GM19395 (cell line): Measurements from ENCODE around the gene NFIA.

Source experiments
- ATAC-seq: cut with Tn5 transposase; IDR thresholded peaks from one replicate; pipeline ENCODE4 v1.9.1; 2021; ENCODE audit warnings: mild to moderate bottlenecking, moderate library complexity; ENCODE audit not compliant: unreplicated experiment

The NFIA gene

DNA sequence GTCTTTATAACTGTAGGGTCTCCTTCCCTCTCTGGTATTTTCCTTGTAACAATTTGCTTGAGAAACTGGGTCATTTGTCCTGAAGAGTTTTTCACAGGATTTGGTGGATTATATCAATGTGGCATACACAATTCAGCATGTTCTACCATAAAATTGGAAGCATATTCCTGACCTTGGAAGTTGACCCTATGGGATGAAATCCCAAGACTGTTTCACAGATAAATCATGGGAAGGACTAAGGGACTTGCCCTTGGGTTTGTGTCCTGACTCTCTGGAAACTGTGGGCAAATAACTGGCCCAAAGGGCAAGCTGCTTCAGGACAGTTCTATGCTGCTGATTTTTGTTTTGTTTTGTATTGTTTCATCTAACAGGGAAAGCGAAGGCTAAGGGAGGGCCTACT, 387.0 kb downstream of the NFIA start:
- ATAC-seq: no peak

DNA sequence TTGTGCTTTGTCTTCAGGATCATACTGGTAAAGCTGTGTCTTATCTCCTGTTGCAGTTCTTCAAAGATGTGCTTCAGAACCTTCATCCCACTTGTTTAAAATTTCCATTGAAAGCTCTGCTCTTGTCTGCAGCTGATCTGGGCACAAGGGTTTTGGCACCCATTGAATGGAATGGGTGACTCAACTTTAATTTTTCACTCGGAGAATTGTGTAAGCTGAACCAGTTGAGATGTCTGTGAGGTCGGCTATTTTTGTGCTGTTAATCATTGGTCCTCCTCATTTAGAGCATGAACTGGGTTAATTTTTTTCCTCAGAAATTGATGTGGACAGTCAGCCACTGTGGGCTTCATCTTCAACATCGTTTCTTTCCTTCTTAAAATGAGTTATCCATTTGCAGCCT, 390.5 kb downstream of the NFIA start:
- no peak for ATAC-seq

DNA sequence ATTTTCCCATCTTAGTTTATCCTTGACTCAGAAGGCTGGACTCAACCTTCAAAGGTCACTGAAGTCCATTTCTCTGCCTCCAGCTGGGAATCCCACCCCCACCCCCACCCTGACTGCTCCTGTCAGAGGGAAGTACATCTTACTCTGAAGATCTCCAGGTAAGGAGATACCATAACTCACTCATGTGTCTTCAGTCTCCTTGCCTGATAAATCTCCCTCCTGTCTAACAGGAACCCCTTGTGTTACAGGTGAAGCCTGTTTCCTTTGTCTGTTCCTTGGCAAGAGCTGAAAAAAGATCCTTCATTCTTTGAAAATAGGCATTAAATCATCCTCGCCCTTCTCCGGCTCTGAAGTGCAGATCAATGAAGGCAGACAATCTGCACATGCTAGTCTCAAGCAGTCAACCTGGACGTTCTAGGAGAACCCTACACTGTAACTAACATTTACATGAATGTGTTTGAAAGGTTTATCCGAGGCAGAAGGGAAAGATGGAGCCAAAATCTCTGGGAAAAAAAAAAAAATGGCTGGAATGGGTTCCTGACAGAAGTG, 392.0 kb downstream of the NFIA start:
- ATAC-seq: no peak

DNA sequence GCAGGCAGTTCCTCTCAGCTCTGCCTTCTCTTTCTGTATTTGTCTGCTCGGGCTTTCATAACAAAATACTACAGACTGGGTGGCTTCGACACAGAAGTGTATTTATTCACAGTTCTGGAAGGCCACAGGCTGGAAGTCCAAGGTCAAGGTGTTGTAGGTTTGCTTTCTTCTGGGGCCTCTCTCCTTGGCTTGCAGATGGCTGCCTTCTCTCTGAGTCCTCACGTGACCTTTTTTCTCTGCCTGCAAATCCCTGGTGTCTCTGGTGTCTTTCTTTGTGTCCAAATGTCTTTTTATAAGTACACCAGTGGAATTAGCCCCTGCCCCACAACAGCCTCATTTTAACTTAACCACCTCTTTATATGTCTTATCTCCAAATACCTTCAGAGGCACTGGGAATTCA, 392.6 kb downstream of the NFIA start:
- no peak for ATAC-seq

DNA sequence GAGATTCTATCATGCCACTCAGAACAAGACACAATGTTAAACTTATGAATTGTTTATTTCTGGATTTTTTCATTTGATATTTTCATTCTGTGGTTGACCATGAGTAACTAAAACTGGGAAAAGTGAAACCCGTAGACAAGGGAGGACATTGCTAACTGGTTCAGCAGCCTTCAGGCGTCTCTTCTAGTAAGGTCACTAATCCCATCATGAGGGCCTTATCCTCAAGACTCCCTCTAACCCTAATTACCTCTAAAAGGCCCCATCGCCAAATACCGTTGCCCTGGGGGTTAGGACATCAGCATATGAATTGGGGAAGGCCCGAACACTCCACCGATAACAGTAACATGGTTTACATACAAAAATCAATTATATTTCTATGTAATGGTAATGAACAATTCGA, 394.9 kb downstream of the NFIA start:
- ATAC-seq: no peak

DNA sequence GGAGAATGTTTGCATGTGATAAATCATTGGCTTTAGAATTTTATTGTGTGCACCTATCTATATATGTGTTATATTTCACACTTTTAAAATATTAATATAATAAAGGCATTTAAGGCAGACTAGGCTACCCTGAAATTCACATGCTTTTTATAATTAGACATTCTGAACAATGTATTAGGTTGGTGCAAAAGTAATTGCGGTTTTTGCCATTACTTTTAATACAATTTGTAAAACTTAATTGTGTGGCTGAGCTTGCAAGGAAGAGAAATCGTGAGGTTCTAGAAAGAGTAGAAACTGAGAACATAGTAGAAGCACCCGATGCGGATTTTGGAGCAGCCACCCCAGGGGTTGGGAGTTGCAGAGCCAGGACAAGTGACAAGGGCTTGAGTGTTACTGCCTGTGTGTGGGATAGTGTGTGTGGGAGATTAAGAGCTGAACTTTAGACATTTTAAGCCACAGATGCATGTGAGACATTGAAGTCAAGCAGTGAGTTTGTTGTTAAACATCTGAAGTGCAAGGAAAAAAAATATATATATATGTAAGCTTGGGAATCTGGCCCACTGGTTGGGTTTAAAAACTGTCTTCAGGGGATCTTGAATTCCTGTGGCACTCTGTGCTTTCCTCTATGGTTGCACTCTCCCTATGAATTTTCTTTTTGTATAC, 398.0 kb downstream of the NFIA start:
- ATAC-seq: no peak

DNA sequence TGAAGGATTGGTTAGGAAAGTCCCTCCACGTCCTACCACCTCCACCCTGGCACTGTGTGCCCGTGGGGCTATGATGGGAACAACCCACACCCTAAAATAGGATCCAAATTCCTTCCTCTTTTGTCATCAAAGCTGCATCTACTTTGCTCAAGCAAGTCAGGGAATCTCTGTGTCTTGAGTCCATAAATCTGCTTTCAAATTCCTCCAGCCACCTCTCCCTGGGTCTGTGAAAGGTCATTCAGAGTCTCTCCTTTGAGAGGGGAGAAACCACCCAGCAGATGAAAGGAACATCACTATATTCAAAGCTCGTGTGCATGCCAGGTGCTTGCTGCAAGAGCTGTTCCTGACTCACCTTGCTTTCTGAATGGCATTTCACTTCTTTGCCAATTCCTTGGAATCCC, 399.0 kb downstream of the NFIA start:
- ATAC-seq: no peak

DNA sequence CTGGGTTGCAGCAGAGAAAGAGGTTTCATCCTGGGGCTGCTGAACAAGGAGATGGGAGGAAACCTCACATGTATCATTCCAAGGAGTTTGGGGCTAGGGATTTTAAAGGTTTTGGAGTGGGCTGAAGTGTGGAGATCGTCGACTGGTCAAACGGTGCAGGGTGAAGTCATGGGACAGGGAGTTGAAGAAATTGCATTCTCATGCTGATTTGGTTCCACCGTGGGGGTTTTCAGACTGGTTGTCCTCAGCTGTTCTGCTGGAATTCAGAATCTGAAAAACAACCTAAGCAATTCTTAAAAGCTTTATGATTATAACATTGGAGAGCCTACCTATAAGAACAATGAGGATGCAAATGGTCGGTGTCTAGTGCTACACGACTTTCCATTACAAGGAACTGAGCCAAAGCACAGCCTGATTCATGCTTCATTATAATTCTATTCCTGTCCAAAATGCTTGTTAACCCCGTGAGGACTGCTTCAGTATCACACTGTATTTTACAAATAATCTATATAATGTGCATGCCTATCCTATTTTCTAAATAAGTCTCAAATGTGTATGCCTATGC, 399.9 kb downstream of the NFIA start:
- no peak for ATAC-seq

DNA sequence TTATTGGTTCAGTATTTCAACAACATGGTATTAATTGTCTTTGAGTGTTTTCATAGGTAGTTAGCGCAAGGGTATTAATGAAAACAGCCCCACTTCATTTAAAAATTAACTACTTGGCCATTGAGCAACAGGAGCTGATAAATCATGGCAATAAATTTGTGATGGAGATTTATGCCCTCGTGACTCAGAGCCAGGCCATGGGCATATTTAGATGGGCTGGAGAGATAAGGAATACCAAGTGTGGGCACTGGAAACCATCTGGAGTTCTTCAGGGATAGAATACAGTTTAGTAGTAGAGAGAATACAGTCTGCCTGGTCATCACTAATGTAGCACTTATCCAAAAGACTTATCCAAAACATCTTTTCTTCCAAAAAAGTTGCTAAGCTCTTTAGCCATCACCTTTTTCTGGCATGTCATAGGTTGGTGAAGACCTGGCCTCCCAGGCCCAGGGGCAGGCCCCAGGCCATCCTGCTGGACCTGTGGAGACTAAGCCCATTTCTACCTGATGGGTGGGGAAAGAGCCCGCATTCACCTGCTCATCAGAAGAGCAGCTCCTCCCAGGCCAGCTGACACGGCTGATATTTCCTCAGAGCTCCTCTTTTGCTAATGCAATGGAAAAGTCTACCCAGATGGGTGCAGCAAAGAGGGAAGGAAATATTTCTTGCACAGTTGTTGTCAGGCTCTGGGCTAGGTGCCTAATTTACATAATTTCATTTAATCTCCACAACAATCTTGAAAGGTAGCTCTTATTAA, 404.6 kb downstream of the NFIA start:
- no peak for ATAC-seq

DNA sequence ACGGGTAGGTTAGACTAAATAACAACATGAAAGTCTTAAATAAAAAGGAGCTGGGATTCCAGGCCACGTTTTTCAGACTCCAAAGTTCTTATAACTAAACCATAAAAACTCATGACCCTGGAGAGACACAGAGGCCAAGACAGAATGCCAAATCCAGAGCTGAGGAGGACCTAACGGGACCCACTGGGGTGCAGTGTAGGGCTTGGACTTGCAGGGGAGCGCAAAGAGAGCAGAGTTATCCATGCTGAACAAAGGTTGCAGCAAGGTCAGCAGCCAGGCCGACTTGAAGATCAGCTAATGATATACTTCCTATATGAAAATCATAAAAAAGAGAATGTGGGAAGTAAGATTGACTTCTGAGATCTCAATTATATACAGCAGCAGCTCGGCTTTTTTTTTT, 405.4 kb downstream of the NFIA start:
- no peak for ATAC-seq

DNA sequence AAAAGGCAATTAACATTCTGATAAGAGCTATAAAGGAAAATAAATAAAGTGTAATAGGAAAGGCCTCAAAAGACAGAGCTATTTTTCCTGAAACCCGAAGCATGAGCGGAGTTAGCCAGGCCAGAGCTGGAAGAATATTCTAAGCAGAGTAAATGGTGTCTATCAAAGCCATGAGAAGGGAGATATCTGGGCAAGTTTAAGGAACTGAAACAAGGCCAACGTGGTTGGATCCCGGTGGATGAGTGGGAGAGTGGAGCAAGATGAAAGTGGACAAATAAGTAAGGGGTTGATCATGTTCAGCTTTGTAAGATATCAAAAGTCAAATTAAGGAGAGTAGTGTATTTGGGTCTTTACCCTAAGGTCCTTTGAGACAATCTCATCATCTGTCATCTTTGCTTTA, 408.6 kb downstream of the NFIA start:
- ATAC-seq: no peak

DNA sequence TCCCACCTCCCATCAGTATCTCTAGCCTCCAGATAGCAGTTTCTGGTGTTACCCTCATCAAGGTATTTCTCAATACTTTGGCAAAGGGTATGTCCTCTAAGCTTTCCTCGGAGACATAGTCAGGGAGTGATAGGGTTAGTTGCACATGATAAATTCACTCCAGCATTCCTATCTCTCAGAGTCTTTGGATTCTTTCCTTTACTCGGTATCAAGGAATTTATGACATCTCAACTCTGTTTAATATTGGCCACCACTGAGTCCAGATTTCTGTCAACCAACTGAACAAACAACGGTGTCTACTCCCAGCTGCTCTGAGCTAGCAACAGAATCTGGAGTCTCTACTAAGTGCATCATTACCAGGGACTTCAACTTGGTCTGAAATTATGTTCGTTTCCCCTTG, 409.1 kb downstream of the NFIA start:
- no peak for ATAC-seq

DNA sequence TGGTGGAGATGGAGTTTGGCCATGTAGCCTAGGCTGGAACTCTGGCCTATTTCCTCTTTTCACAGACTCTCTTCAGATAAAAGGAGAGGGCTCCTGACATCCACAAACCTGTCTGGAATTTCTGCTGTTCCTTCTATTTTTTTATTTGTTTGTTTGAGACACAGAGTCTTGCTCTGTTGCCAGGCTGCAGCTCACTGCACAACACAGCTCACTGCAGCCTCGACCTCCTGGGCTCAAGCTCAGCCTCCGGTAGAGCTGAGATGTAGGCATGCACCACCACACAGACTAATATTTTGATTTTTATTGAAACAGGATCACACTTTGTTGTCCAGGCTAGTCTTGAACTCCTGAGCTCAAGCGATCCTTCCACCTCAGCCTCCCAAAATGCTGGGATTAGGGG, 411.6 kb downstream of the NFIA start:
- no peak for ATAC-seq

DNA sequence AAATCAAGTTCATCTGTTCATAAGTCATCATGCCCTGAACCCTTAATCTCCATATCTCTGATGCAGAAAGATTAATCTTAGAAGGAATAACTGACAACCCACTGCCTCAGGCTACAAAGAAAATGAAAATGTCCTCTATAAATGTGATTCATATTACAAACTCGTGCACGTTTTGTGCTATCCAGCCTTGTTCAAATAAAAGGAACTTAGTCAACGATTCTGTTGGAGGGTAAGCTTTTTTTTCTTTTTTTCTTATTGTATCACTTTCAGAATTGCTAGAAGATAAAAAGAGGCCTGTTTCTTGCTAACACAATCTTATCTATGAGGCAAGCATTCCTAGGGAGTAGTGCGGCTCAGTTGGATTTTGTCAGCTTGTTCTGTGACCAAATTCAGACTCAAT, 414.1 kb downstream of the NFIA start:
- ATAC-seq: no peak

DNA sequence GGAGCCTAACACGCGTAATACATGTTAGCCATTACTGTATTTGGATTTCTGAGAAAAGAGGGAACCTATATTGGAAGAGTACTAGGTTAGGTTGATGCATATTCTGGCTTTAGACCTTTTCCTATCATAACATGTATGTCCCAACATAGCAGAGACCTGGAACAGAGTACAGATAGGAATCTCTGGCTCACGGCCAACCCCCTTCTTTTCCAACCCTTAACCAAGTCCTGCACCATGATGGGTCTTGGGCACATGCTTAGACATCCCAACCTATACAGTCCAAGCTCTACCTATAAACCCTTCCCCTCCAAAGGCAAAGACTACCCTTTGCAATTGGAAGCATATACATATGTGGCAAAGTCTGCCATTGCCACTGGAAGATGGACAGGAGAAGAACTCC, 414.7 kb downstream of the NFIA start:
- no peak for ATAC-seq

DNA sequence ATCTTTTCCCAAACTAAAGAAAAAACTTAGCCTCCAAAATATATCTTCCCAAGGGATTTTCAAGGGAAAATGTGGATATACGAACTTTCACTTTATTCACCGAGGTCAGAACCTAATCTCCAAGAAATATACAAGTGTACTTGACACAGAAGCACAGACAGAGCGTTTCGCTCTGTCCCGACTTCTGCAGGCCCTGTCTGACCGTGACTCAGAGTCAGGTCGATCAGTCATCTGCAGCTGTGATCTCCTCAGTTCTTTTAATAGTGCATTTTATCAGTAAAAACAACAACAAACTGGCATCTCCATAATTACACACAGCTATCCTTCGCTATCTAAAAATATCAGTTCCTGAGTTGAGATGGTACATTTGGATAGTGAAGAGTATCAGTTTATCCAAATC, 416.0 kb downstream of the NFIA start:
- no peak for ATAC-seq

DNA sequence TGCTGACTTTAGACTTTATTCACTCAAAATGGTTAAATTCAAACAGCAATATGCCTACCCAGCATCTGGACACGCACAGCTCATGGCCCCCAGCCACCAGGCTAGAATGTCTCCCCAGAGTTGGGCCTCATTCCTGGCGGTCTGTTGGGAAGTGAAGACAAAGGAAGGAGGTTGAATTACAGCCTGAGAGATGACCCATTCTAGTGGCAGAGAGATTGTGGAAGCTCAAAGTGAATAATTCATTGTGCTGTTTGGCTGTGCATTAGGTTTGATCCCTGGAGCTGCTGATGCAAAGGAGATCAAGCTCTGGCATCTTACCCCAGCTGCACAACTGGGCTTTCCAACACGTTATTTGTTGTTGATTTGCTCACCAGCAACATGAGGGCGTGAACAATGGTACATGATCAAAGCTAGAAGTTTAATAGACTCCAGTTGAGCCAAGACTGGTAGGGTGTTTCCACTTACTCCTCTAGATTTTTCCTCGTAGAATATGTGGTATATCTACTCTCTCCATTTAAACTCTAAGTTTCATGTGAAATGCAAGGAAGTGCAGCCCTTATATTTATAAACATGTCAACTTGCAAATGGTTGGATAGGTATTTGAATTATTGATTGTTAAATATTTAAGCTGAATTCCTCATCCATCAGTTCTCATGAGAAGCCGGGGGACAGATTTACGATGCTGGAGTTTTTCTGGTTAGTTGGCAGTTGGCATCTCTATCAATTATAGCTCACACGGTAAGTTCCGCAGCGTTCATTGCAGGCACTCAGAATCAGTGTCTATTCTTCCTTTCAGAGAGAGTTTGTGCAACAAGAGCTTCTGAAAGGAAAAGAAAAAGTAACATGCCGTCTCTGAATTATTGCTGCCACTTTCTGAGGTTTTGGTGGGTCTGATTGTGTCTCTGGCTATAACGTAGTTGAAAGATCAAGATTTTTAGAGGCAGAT, 419.9 kb downstream of the NFIA start:
- ATAC-seq: no peak

DNA sequence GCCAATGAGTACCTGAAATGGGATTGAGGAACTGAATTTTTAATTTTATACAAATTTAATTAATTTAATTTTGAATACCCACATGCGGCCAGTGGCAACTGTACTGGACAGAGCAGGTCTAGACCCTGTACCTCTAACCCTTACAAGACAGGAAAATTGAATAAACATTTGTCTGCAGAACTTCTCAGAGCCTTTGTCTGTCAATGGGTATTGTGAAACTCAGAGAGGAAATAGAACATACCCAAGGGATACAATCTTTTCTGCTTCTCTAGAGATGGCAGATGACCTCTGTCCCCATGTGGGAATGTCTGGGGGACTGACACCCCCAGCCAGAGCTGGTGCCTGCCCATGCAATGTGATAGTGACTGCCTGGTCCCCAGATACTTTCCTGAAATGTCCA, 421.9 kb downstream of the NFIA start:
- no peak for ATAC-seq

DNA sequence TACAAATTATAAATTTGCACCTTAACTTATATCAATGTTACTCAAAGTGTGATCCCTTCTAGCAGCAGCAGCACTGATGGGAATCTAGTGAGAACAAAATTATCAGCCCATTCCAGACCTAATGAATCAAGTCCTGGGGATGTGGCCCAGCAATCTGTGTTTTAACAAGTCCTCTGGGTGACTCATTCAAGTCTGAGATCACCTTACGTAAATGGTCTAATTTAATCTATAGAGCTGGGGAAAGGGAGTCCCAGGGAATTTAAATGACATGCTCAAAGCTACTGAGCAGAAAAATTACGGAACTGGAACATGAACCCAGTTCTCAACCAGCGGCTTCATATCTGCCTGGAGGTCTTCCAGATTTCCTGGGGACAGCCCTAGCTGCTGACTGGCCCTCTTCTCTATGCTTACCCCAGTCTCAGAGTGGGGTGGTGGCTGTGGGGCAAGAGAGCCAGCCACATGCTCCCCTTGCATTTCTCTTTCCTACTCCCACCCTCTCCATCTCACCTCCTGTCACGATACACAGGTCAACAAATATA, 422.6 kb downstream of the NFIA start:
- no peak for ATAC-seq

DNA sequence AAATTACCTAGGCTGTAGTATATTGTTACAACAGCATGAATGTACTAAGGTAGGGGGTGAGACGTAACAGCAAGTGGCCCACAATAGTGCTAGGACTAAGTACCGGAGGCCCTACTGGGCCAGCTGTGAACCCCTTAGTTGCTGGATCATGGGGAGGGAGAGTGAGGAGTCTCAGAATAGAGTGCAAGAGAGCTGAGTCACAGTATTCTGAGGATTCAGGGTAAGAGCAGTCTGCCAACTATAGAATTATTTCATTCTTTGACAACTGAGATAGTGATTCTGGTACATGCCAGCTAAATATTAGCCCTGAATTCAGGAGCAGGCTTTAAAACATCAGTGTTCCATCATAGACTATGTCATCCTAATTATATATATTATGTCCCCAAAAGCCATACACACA, 423.9 kb downstream of the NFIA start:
- ATAC-seq: no peak

DNA sequence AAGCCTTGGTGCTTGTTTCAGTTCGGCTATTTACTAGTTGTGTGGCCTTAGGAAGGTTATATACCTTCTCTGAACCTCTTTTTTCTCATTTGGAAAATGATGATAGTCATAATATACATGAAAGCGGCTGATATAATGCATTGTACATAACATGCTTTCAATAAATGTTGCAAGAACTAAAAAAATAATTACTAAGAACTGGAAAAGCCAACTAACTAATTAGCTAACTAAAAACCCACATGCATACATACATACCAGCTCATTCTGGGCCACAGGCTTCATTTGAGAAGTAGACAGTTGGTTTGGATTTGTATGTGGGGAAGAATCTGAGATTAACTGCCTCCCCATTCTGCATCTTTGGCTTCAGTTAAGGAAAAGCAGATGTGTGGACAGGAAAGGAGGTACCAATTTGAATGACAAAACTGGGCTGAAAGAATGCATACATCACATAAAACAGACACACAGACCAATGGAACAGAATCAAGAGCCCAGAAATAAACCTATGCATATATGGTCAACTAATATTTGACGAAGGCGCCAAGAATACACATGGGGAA, 424.7 kb downstream of the NFIA start:
- ATAC-seq: no peak
